H7 (cell line): ENCODE data around the gene ARHGEF38. TPM values are rescaled to one million over a fixed set of nuclear protein-coding genes. Genes with fewer than 3 reads are reported as not detected.

Experiments
- DNase-seq: peaks from one replicate; pipeline ENCODE4 v3.0.0; 2012
- H3K27me3 ChIP-seq: 2 replicates; pipeline ENCODE4 v1.6.0; 2011; ENCODE audit warnings: mild to moderate bottlenecking, low read length; ENCODE audit not compliant: control insufficient read depth, insufficient read depth
- H3K36me3 ChIP-seq: replicated peaks from 2 replicates; pipeline ENCODE4 v1.5.1; 2011; ENCODE audit warnings: low read length; ENCODE audit not compliant: control insufficient read depth, insufficient read depth
- H3K4me3 ChIP-seq: 2 replicates; pipeline ENCODE4 v1.5.1; 2011; ENCODE audit warnings: low read depth, mild to moderate bottlenecking, control low read depth, low read length, moderate library complexity; ENCODE audit not compliant: insufficient read depth
- total RNA-seq: library from RNA; depleted of rRNA; stranded (reverse); fragments of >200 nt; shearing (Covaris generic); gene quantifications from 2 replicates; pipeline ENCODE4 v1.2.3, GENCODE V29; 2014

The ARHGEF38 gene
- total RNA-seq, 1 experiment from 2014 or later = not detected

- H3K27me3 ChIP-seq = no peaks in the 10 kb centered on the region; the same call in 1 of the 2 replicates
- no peak for DNase-seq
- no peak overlapping the region for H3K4me3 ChIP-seq
- H3K36me3 ChIP-seq = no peaks in the 10 kb centered on the region
Observed at GRCh38 chr4:105586638-105587328, 34.4 kb downstream of the ARHGEF38 start.

GRCh38 chr4:105587841-105588240 lies 35.4 kb downstream of the ARHGEF38 start:
- H3K27me3 ChIP-seq = no peaks in the 10 kb centered on the region; the same call in 1 of the 2 replicates
- DNase-seq = no peak
- H3K36me3 ChIP-seq = no peaks in the 10 kb centered on the region
- H3K4me3 ChIP-seq = no peak overlapping the region

- Histone ChIP-seq H3K4me3 (no peak overlapping the region), H3K27me3 (no peaks in the 10 kb centered on the region; the same call in 1 of the 2 replicates), H3K36me3 (no peaks in the 10 kb centered on the region)
- no peak for DNase-seq
Observed at GRCh38 chr4:105588252-105588651, 35.8 kb downstream of the ARHGEF38 start.

GRCh38 chr4:105591573-105591972 lies 39.2 kb downstream of the ARHGEF38 start:
- DNase-seq = no peak
- H3K27me3 ChIP-seq = no peaks in the 10 kb centered on the region
- no peak overlapping the region for H3K4me3 ChIP-seq
- no peaks in the 10 kb centered on the region for H3K36me3 ChIP-seq

GRCh38 chr4:105594099-105595010 lies 41.9 kb downstream of the ARHGEF38 start:
- no peak for DNase-seq
- H3K4me3 ChIP-seq = no peak overlapping the region
- H3K27me3 ChIP-seq = no peaks in the 10 kb centered on the region
- H3K36me3 ChIP-seq = no peaks in the 10 kb centered on the region

GRCh38 chr4:105596684-105597083 lies 44.3 kb downstream of the ARHGEF38 start:
- H3K4me3 ChIP-seq = no peak overlapping the region
- H3K36me3 ChIP-seq = no peaks in the 10 kb centered on the region
- peak; percentile 2 for DNase-seq
- H3K27me3 ChIP-seq = no peaks in the 10 kb centered on the region

GRCh38 chr4:105598052-105598451 lies 45.6 kb downstream of the ARHGEF38 start:
- Histone ChIP-seq H3K4me3 (no peak overlapping the region), H3K36me3 (no peaks in the 10 kb centered on the region), H3K27me3 (no peaks in the 10 kb centered on the region)
- DNase-seq = no peak

- DNase-seq = no peak
- Histone ChIP-seq H3K36me3 (no peaks in the 10 kb centered on the region), H3K4me3 (no peak overlapping the region), H3K27me3 (no peaks in the 10 kb centered on the region)
Observed at GRCh38 chr4:105598787-105599186, 46.4 kb downstream of the ARHGEF38 start.

GRCh38 chr4:105599482-105599881 lies 47.1 kb downstream of the ARHGEF38 start:
- DNase-seq = no peak

GRCh38 chr4:105599932-105600655 lies 47.7 kb downstream of the ARHGEF38 start:
- no peak for DNase-seq
- Histone ChIP-seq H3K36me3 (no peaks in the 10 kb centered on the region), H3K4me3 (no peak overlapping the region)

More at GRCh38 chr4:105599482-105599881, 47.1 kb downstream of the ARHGEF38 start:
- H3K36me3 ChIP-seq = no peaks in the 10 kb centered on the region
- H3K27me3 ChIP-seq = no peaks in the 10 kb centered on the region
- no peak overlapping the region for H3K4me3 ChIP-seq

GRCh38 chr4:105600951-105601350 lies 48.5 kb downstream of the ARHGEF38 start:
- Histone ChIP-seq H3K36me3 (no peaks in the 10 kb centered on the region), H3K4me3 (no peak overlapping the region), H3K27me3 (no peaks in the 10 kb centered on the region)
- DNase-seq = no peak

More at GRCh38 chr4:105599932-105600655, 47.7 kb downstream of the ARHGEF38 start:
- H3K27me3 ChIP-seq = no peaks in the 10 kb centered on the region

- Histone ChIP-seq H3K36me3 (no peaks in the 10 kb centered on the region), H3K4me3 (no peak overlapping the region), H3K27me3 (no peaks in the 10 kb centered on the region)
- no peak for DNase-seq
Observed at GRCh38 chr4:105601406-105601805, 49.0 kb downstream of the ARHGEF38 start.

GRCh38 chr4:105603158-105603557 lies 50.7 kb downstream of the ARHGEF38 start:
- H3K4me3 ChIP-seq = no peak overlapping the region
- H3K36me3 ChIP-seq = no peaks in the 10 kb centered on the region
- H3K27me3 ChIP-seq = no peaks in the 10 kb centered on the region
- no peak for DNase-seq

GRCh38 chr4:105605493-105605892 lies 53.1 kb downstream of the ARHGEF38 start:
- no peaks in the 10 kb centered on the region for H3K36me3 ChIP-seq
- no peak overlapping the region for H3K4me3 ChIP-seq
- DNase-seq = no peak
- no peaks in the 10 kb centered on the region for H3K27me3 ChIP-seq
